ENCODE measurements around the gene TLR8.

The TLR8 gene

GRCh38 chrX:12887141-12887540, 19.3 kb upstream of the TLR8 start:
- TF ChIP-seq CSRNP3 (CRISPR knock-in tag; IDR thresholded peaks at IDR 0.05) (no peak), ISL1 (CRISPR knock-in tag; IDR thresholded peaks at IDR 0.05) (no peak), SNAI2 (CRISPR knock-in tag; IDR thresholded peaks at IDR 0.05) (no peak), TSHZ2 (CRISPR knock-in tag; IDR thresholded peaks at IDR 0.05) (no peak), GLIS3 (CRISPR knock-in tag; IDR thresholded peaks at IDR 0.05) (no peak), POU6F1 (CRISPR knock-in tag; IDR thresholded peaks at IDR 0.05; ENCODE audit: borderline replicate concordance, low read depth) (no peak), TCF4 (CRISPR knock-in tag; IDR thresholded peaks at IDR 0.05; ENCODE audit: borderline replicate concordance) (no peak), CSDC2 (CRISPR knock-in tag; IDR thresholded peaks at IDR 0.05) (no peak)
- ATAC-seq: no peak

GRCh38 chrX:12887767-12888166, 18.7 kb upstream of the TLR8 start:
- no peak for ATAC-seq
- TF ChIP-seq CSRNP3 (CRISPR knock-in tag; IDR thresholded peaks at IDR 0.05) (no peak), ZC3H10 (CRISPR knock-in tag; IDR thresholded peaks at IDR 0.05) (no peak), CREB5 (CRISPR knock-in tag; IDR thresholded peaks at IDR 0.05; ENCODE audit: low read depth) (no peak), ZNF8 (CRISPR knock-in tag; IDR thresholded peaks at IDR 0.05) (no peak), PPARA (CRISPR knock-in tag; IDR thresholded peaks at IDR 0.05; ENCODE audit: borderline replicate concordance) (no peak), RARB (CRISPR knock-in tag; IDR thresholded peaks at IDR 0.05) (no peak), ZFP3 (CRISPR knock-in tag; IDR thresholded peaks at IDR 0.05) (no peak), TCF4 (CRISPR knock-in tag; IDR thresholded peaks at IDR 0.05; ENCODE audit: borderline replicate concordance) (no peak), ZNF565 (CRISPR knock-in tag; conservative IDR thresholded peaks at IDR 0.05; ENCODE audit: low read depth) (no peak), ZNF70 (CRISPR knock-in tag; IDR thresholded peaks at IDR 0.05) (no peak), CSDC2 (CRISPR knock-in tag; IDR thresholded peaks at IDR 0.05) (no peak), GLIS3 (CRISPR knock-in tag; IDR thresholded peaks at IDR 0.05) (no peak), TOX (CRISPR knock-in tag; IDR thresholded peaks at IDR 0.05; ENCODE audit: borderline replicate concordance) (no peak), ZFP30 (CRISPR knock-in tag; IDR thresholded peaks at IDR 0.05) (no peak), SNAI2 (CRISPR knock-in tag; IDR thresholded peaks at IDR 0.05) (no peak), ARNTL (CRISPR knock-in tag; IDR thresholded peaks at IDR 0.05; ENCODE audit: borderline replicate concordance, low read depth) (no peak), OSR1 (CRISPR knock-in tag; IDR thresholded peaks at IDR 0.05) (no peak), TSHZ2 (CRISPR knock-in tag; IDR thresholded peaks at IDR 0.05) (no peak), POU6F1 (CRISPR knock-in tag; IDR thresholded peaks at IDR 0.05; ENCODE audit: borderline replicate concordance, low read depth) (no peak), BACH2 (CRISPR knock-in tag; IDR thresholded peaks at IDR 0.05; ENCODE audit: borderline replicate concordance) (no peak)
